K562 (cell line): Measurements from ENCODE around the gene SEMA3F.

Source experiments
- BDP1 ChIP-seq: IDR thresholded peaks from 3 replicates; pipeline ENCODE4 v1.6.1; 2011; ENCODE audit not compliant: insufficient read length, insufficient read depth
- CBX2 ChIP-seq: fragments of 200-600 bp; sonication (generic); IDR thresholded peaks from one replicate; pipeline ENCODE4 v1.6.1; 2012; ENCODE audit warnings: mild to moderate bottlenecking, low read length, inconsistent platforms; ENCODE audit not compliant: insufficient read depth, poor library complexity, severe bottlenecking
- CTCF ChIP-seq, 3 experiments: IDR thresholded peaks in 2 of 3; conservative IDR thresholded peaks in 1 of 3; 2 replicates each; pipeline ENCODE4 v1.5.1; 2011 to 2012; ENCODE audit warnings: low read length in 3 of 3, mild to moderate bottlenecking in 3 of 3, control low read depth in 2 of 3, improper control_type of control experiment in 1 of 3, inconsistent platforms in 1 of 3, low read depth in 1 of 3, mixed read lengths in 1 of 3, moderate library complexity in 1 of 3; ENCODE audit not compliant: insufficient read depth in 2 of 3
- POLR2AphosphoS2 ChIP-seq: IDR thresholded peaks from 2 replicates; pipeline ENCODE4 v1.6.1; 2012; ENCODE audit warnings: low read length, improper control_type of control experiment
- ZNF121 ChIP-seq: sonication (generic); formaldehyde crosslinking; conservative IDR thresholded peaks from 2 replicates; pipeline ENCODE4 v1.8.0; 2022; ENCODE audit warnings: missing genetic modification reagents
- ZNF589 ChIP-seq: fragments of 200-800 bp; sonication (Bioruptor generic); IDR thresholded peaks from 2 replicates; pipeline ENCODE4 v1.6.1; 2016; ENCODE audit warnings: low read depth, missing genetic modification characterization, missing compliant biosample characterization

GRCh38 chr3:50150863-50151686 lies 4.0 kb upstream of the SEMA3F start:
- TF ChIP-seq CBX2, result no peak
- no peak for TF ChIP-seq POLR2AphosphoS2
- TF ChIP-seq ZNF121 (CRISPR knock-in tag), result no peak
- no peak for TF ChIP-seq CTCF (IDR thresholded peaks at IDR 0.05 in 2 of 3, conservative IDR thresholded peaks at IDR 0.05 in 1 of 3; ENCODE audit: insufficient read depth in 2 of 3, low read depth in 1 of 3, low read length in 3 of 3)
- TF ChIP-seq ZNF589 (CRISPR knock-in tag), result no peak
- TF ChIP-seq BDP1, result no peak
